Thoracic aorta (tissue), 2 donors: ENCODE data around the gene KLF15. TPM values are rescaled to one million over a fixed set of nuclear protein-coding genes. Genes with fewer than 3 reads are reported as not detected.
"Not testable (repeated sequence)": the region's sequence is repeated elsewhere in the genome, so short reads cannot be mapped to it uniquely, and the experiment has no call there.

Experiments
- ATAC-seq: fragments of 150-250 bp; one replicate; pipeline ENCODE4 v1.8.0; 2017; ENCODE audit warnings: low read depth; ENCODE audit not compliant: insufficient number of reproducible peaks, low FRiP score
- DNase-seq: peaks from one replicate; pipeline ENCODE4 v3.0.0-alpha.2; 2020; ENCODE audit warnings: low spot score
- H3K27ac ChIP-seq, 2 donors: fragments of 200-600 bp; sonication (generic); 1 replicate in 1 of 2; 2 replicates in 1 of 2; pipeline ENCODE4 v1.5.1; 2016; ENCODE audit warnings: mild to moderate bottlenecking in 2 of 2, moderate library complexity in 2 of 2
- H3K27me3 ChIP-seq: fragments of 200-600 bp; sonication (generic); replicated peaks from 2 replicates; pipeline ENCODE4 v1.6.0; 2016; ENCODE audit warnings: mild to moderate bottlenecking; ENCODE audit not compliant: insufficient read depth
- H3K36me3 ChIP-seq: fragments of 200-600 bp; sonication (generic); one replicate; pipeline ENCODE4 v1.5.1; 2016
- H3K4me1 ChIP-seq, 2 donors: fragments of 200-600 bp; sonication (generic); 1 replicate in 1 of 2; 2 replicates in 1 of 2; pipeline versions ENCODE4 v1.5.1 to v1.6.0; 2016; ENCODE audit warnings: low read depth in 2 of 2, mild to moderate bottlenecking in 1 of 2; ENCODE audit not compliant: control insufficient read depth in 1 of 2
- H3K4me3 ChIP-seq: fragments of 200-600 bp; sonication (generic); 2 replicates; pipeline ENCODE4 v1.5.1; 2016; ENCODE audit warnings: mild to moderate bottlenecking
- H3K9me3 ChIP-seq: fragments of 200-600 bp; sonication (generic); 2 replicates; pipeline ENCODE4 v1.5.1; 2016
- total RNA-seq, 2 donors: library from RNA; depleted of rRNA; stranded (reverse); fragments of >200 nt; gene quantifications; one replicate each; pipeline versions ENCODE4 v1.1.0 to v1.2.3, GENCODE V29; 2016
- TF ChIP-seq, protein P1 (sequence below): fragments of 200-600 bp; sonication (generic); IDR thresholded peaks from one replicate; pipeline ENCODE4 v1.5.1; 2019; ENCODE audit warnings: antibody characterized with exemption

Gene KLF15
- total RNA-seq, 2 donors from 2014 or later: 55.7 to 90.2 TPM

DNA sequence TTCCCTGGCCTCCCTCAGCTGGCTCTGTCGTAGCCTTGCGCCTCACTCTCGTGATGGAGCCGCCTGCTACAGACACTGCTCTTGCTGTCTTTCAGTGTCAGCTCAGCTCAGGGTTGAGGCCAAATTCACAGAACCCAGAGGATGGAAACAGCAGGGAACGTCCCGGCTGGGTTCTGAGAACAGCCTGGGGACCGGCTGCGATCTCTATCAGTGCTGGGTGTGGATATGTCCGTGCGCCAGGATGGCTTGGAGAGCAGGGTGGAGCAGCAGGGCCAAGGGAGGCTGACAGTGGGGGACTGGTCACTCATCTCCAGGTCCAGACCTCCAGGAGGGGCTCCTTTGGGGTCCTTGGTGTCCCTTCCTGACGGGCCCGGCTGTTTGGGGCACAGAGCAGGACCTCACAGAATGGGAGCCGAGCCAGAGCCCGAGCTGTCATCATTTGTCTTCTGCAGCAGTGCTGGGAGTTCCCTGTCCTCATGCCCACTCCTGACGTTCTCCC is 18.4 kb downstream of the KLF15 start:
- DNase-seq: no peak
- Histone ChIP-seq H3K9me3 (peaks cover 6% of the 10 kb centered on the region), H3K27me3 (no peaks in the 10 kb centered on the region), H3K27ac (no peak overlapping the region), H3K4me1 (peaks cover 15 to 39% of the 10 kb centered on the region in 2 donors), H3K36me3 (peaks cover 11% of the 10 kb centered on the region), H3K4me3 (no peak overlapping the region)
- TF ChIP-seq, protein P1, sequence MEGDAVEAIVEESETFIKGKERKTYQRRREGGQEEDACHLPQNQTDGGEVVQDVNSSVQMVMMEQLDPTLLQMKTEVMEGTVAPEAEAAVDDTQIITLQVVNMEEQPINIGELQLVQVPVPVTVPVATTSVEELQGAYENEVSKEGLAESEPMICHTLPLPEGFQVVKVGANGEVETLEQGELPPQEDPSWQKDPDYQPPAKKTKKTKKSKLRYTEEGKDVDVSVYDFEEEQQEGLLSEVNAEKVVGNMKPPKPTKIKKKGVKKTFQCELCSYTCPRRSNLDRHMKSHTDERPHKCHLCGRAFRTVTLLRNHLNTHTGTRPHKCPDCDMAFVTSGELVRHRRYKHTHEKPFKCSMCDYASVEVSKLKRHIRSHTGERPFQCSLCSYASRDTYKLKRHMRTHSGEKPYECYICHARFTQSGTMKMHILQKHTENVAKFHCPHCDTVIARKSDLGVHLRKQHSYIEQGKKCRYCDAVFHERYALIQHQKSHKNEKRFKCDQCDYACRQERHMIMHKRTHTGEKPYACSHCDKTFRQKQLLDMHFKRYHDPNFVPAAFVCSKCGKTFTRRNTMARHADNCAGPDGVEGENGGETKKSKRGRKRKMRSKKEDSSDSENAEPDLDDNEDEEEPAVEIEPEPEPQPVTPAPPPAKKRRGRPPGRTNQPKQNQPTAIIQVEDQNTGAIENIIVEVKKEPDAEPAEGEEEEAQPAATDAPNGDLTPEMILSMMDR: no peak
- no peak for ATAC-seq

DNA sequence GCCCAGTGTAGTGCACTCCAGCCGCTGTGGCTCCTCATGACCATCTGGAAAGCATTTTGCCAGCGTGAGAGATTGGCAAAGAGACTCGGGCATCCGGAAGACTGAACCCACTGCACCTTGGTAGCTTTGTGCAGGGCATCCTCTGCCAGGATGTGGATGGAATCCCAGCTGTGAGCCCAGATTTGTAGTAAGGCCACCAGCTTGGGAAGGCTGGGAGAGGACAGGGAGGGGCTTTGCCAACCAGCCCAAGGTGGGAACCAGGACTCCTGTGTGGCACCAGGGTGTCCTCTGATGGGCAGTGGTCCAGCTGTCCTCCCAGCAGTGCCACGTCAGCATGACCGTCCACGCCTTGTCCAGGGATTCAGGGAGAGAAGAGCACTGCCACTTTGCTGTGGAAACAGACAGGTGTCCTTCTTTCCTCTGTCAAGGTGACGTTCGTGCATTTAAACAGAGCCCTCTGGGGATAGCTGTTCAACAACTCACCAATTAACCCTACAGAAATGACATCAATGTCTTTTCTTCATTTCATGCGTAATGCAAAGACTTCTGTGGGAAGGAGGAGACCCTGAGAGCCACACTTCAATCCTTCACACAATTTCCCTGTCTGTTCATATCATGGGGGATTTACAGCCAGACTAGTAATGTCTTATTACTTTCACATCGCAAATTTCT is 19.1 kb downstream of the KLF15 start:
- DNase-seq: no peak
- Histone ChIP-seq H3K27ac (no peak overlapping the region), H3K36me3 (peaks cover 11% of the 10 kb centered on the region), H3K4me3 (no peak overlapping the region), H3K4me1 (peaks cover 9 to 32% of the 10 kb centered on the region in 2 donors), H3K27me3 (no peaks in the 10 kb centered on the region), H3K9me3 (peaks cover 6% of the 10 kb centered on the region)
- ATAC-seq: no peak
- TF ChIP-seq, protein P1: no peak

DNA sequence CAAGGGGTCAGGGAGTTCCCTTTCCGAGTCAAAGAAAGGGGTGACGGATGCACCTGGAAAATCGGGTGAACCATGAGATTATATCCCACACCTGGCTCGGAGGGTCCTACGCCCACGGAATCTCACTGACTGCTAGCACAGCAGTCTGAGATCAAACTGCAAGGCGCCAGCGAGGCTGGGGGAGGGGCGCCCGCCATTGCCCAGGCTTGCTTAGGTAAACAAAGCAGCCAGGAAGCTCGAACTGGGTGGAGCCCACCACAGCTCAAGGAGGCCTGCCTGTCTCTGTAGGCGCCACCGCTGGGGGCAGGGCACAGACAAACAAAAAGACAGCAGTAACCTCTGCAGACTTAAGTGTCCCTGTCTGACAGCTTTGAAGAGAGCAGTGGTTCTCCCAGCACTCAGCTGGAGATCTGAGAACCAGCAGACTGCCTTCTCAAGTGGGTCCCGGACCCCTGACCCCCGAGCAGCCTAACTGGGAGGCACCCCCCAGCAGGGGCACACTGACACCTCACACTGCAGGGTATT is 25.3 kb downstream of the KLF15 start:
- H3K9me3 ChIP-seq: peaks cover 15% of the 10 kb centered on the region
- not testable (repeated sequence) for H3K4me1 ChIP-seq, H3K27me3 ChIP-seq, H3K36me3 ChIP-seq, DNase-seq, H3K4me3 ChIP-seq, H3K27ac ChIP-seq, ATAC-seq

GRCh38 chr3:126329927-126330725 is 27.1 kb downstream of the KLF15 start:
- Histone ChIP-seq H3K4me1 (no peaks in the 10 kb centered on the region), H3K36me3 (peaks cover 7% of the 10 kb centered on the region), H3K4me3 (no peak overlapping the region), H3K9me3 (peaks cover 17% of the 10 kb centered on the region), H3K27me3 (no peaks in the 10 kb centered on the region), H3K27ac (no peak overlapping the region)
- TF ChIP-seq, protein P1: no peak
- ATAC-seq (no peak), DNase-seq (no peak)

- Histone ChIP-seq H3K4me1 (no peaks in the 10 kb centered on the region), H3K9me3 (peaks cover 17% of the 10 kb centered on the region), H3K27me3 (no peaks in the 10 kb centered on the region), H3K27ac (no peak overlapping the region), H3K36me3 (peaks cover 7% of the 10 kb centered on the region), H3K4me3 (no peak overlapping the region)
- no peak for DNase-seq
- ATAC-seq: no peak
- TF ChIP-seq, protein P1: no peak
Observed at GRCh38 chr3:126326629-126327028, 30.6 kb downstream of the KLF15 start.
